ENCODE measurements around the gene PIK3R5.
"Not testable (repeated sequence)": the region's sequence is repeated elsewhere in the genome, so short reads cannot be mapped to it uniquely, and the experiment has no call there.

The PIK3R5 gene

DNA sequence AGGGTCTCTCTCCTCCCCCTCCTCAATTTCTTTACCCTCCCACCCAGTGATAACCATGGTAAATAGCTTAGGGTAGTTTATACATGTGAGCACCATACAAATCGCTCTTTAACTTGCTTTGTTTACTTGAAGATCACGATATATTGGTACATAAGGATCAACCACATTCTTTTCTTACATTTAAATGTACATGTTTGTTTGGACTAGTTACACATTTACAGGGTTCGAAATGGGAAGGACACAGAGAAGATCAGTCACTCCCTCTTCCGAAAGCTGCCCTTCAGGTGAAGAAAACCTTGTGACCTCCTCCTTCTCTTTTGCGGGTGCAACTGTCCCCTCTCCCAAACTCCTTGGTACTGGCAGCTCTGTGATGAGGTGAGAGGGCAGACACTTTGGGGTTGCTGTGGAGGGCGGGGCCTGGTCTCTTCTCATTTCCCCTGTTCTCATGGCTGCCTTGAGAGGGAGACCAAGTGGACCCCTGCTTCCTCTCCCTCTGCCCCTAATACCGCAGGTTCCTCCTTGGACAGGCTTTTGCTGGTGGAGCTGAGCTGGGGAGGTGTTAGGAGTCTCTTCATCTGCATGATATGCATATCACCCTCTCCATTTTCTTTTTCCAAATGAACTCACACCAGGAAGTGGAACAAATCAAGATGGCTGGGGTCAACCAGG is 93.3 kb downstream of the PIK3R5 start:
- DNase-seq: no peak

DNA sequence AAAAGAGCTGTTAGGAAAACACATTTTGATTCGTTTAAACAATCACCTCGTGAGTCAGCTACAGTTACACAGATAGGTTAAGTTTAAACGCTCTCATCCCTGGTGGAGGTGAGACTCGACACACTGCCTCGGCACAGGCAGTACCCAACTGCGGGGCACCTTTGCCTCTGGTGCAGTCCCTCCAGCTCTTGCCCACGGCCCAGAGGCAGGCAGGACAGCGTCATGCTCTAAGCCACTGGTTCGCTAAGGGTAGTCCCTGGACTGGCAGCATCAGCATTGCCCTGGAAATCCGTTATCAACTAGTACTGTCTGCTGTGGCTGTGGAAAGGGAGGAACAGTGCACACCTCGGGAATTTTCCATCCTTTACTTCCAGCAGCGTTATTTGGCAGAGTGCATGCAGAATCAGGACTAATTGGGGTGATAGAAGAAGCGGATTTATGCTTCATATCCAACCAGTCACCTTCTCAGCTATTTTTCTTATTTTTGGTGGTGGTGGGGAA is 94.4 kb downstream of the PIK3R5 start:
- DNase-seq: no peak

DNA sequence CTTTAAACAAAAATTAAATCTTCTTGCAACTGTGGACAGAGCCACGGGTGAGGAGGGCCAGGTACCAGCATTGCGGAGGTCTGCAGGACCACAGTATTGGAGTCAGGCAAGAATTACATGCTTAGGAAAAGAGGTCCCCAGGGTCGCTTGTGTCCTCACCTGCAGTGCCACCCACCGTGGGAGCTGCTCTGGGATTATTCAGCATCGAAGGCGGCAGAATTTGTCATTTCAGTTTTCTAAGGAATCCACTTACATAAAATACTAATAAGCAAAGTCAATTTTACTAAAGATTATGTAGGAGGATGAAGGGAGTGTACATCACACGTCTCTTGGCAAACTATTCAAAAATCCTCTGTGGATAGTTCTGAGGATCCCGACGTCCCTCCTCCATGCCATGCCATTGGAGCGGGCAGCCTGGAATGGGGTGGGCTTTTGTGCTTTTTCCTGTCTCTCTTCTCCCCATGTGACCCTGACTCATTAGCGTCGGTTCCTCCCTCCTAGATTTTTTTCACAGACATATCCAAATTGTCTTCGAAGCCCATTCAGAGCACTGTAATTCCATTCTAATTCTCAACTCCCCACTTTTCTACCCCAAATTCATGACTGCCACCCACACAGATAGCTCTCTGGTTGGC is 95.0 kb downstream of the PIK3R5 start:
- DNase-seq: no peak

DNA sequence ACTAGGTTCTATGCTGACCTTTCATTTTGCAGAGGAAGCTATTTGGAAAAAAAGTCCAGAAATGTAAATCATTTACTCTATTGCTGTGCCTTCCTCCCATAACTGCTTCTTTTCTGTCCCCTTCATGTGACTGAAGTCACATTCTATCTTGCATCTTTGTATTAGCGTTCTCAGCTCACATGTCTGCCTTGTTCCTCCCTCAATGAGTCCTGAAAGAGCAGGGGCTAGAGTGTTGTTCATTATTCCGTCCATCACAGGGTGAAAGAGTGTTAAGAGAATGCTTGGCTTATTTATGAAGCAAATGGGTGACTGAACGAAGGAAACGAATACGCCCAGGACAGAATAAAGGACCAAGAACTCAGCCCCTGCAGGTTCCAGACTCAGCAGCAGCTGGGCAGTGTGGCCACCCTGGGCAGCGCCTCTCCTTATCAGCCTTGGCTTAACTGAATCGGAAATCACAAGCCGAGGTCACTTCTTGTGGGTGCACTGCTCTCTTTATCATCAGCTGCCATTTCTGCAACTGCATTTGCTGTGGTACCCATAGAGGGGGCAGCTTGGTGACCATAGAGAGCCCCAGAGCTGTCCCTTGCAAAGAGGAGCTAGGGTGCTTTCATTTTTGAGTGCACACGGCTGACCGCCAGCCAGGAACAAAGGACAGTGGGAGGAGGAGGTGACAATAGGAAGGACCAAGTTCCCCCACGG is 96.2 kb downstream of the PIK3R5 start:
- DNase-seq: no peak

DNA sequence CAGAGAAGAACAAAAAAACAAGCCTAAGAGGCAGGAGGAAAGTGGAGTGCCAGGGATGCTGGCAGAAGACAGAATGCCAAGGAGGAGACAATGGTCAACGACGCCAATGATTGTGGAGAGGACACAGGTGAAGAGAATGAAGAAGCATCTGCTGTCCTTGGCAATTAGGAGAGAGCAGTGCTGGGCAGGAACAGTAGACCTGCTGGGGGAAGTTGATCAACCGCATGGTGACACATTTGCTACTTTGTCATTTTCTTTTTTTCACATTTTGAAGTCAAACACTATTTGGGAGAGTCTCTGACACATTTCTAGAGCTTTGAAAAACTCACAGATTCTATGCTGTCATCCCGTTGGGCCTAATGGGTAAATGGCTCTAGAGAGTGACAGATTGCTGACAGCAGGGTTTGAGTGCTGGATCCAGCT is 97.0 kb downstream of the PIK3R5 start:
- no peak for DNase-seq

DNA sequence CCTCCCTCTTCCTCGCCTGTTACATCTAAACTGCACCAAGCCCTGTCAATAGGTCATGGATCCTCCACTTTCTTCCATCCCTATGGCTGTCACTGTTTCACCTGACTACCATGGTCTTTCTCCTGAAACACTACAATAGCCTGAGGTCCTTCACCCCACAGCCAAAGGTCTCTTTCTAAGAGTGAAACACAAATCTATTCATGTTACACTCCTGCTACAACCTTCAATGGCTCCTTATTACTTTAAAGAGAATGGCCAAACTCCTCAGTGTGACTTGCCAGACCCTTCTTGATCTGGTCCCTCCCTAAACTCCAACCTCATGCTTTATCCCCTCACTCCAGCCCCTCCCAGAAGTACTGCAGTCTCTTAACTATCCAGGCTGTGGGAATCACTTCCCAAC is 97.4 kb downstream of the PIK3R5 start:
- no peak for DNase-seq

DNA sequence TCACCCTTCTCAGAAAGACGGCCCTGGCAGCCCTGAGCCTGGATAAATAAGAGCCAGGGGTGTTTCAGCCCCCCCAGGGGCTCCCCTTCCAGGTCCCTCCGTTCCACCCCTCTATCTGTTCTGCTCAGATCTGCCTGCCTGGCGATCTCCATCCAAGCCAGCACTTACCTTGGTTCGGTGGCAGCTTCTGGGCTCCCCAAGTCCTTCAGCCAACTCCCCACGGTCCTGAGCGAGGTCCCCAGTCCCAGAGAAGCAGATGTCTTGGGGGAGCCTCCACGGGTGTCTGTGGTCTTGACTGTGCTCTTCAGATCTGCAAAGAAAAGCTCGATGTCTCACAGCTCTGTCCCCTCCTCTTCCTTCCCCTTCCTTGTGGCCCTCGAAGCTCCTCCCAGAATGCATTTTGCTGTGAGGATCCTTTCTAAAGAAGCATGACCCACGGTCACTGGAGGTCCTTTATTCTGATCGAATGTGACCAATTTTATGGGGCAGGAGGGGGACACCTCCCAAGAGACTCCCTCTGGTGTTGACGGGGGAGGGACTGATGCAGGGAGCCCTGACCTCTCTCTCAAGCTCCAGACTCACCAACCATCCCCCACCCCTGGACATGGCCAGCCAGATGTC is 98.0 kb downstream of the PIK3R5 start, which contains the start of gene PIK3R6:
Gene PIK3R6, minus strand, starts transcription at position 314 of the 621 bp plus-strand sequence. CDS start 17,880 bp downstream, outside the sequence.
- DNase-seq: no peak

DNA sequence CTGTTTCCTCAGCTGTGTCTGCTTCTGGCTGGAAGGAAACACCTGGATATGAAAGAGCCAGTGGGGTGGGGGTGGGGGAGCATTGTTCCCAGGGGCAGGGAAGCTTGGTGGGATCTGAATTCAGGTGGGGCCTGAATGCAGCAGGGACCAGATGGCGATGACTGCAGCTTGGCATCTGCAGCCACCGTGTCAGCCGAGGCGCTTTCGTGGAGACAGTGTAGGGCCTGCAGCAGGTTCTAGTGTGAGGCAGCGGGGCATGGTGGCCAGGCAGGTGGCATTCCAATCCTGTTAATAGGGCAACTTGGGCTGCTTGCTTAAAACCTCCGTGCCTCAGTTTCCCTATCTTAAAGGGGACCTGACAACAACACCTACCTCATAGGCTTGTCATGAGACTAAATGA is 99.7 kb downstream of the PIK3R5 start:
- DNase-seq: no peak

DNA sequence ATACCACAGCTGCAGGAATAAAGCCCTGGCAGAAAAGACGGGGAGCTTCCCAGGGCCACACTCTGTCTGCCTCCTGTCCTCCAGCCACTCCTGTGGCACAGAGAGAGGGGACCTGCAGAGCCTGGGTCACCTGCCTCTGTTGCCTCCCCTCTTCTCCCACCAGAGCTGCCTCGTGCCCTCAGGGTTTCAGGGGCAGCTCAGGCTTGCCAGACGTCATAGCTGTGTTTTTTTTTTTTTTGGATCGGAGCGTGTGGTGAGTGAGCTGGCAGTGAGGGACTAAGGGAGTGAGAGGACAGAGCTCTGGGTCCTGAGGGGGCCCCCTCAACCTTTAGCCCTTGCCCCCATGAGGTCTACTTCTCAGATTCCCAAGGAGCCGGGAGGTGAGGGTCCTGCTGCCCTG is 100.1 kb downstream of the PIK3R5 start:
- no peak for DNase-seq

DNA sequence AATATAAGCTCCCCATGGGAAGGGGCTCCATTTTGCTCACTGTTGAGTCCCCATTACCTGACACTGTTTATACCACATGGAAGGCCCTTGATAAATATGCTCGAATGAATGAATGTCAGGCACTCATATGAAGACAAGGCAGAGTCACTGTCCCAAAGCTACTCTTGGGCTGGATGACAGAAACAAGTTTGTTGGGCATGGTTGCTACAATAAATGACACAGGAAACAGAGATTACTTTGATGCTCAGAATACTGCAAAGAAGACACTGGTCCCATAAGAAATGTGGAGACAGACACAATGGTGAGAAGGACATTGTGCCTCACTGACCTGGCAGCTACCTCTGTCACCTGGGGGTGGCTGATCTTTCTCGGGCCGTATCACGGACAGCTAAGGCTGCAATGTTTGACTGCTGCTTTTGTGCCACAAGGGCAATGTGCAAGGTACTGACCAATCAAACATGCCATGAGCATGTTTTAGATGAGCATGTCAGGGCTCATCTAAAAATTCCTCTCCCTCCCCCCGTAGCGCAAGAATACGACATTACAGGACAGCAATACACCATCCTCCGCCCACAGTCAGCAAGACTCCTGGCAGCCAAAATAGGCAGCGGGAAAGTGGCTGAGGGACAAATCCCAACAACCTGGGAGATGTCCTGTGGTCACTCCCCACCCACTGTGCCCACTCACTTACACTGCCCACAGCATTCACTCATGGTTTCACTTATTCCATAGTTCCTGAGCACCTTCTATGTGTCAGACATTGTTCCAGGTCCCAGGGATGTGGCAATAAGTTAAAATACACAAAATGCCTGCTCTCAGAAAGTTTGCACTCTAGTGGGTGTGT is 103.1 kb downstream of the PIK3R5 start:
- no peak for DNase-seq

DNA sequence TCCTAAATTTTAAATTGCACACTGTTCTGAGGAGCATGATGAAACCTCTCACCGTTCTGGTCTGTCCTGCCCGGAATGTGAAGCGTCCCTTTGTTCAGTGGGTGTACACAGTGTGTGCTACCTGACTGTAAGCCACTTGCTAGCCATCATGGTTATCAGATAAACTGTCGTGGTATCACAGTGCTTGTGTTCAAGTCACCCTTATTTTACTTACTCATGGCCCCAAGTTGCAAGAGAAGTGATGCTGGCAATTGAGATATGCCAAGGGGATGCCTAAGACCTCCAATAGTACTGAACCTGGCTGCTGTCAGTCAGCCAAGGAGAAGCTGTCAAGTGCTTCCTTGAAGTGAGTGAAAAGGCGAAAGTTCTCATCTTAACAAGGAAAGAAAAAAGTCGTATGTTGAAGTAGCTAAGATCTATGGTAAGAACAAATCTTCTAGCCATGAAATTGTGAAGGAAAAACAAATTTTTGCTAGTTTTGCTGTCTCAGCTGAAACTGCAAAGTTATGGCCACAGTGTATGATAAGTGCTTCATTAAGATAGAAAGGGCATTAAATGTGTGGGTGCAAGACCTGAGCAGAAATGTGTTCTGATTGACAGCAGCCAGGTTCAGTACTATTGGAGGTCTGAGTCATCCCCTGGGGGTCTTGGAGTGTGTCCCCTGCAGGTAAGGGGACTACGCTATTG is 103.9 kb downstream of the PIK3R5 start:
- no peak for DNase-seq

DNA sequence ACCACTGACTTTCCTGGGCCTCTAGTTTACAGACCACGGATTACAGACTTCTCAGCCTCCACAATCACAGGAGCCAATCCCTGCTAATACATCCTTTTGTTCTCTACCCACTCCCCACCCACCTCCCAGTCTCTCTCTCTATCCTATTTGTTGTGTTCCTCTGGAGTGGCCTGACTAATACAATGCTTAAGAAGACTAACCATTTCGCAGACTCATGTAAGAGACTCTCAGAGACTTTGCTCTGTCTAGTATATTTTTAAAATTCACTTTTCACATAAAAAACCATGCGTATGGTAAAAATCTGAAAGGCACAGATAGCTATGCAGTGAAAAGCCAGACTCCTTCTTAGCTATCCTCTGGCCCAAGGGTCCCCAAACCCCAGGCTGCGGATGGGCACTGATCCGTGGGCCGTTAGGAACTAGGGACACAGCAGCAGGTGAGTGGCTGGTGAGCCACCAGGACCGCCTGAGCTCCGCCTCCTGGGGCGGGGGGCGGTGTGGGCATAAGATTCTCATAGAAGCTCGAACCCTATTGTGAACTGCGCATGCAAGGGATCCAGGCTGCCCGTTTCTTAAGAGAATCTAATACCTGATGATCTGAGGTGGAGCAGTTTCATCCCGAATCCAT is 105.6 kb downstream of the PIK3R5 start:
- no peak for DNase-seq

DNA sequence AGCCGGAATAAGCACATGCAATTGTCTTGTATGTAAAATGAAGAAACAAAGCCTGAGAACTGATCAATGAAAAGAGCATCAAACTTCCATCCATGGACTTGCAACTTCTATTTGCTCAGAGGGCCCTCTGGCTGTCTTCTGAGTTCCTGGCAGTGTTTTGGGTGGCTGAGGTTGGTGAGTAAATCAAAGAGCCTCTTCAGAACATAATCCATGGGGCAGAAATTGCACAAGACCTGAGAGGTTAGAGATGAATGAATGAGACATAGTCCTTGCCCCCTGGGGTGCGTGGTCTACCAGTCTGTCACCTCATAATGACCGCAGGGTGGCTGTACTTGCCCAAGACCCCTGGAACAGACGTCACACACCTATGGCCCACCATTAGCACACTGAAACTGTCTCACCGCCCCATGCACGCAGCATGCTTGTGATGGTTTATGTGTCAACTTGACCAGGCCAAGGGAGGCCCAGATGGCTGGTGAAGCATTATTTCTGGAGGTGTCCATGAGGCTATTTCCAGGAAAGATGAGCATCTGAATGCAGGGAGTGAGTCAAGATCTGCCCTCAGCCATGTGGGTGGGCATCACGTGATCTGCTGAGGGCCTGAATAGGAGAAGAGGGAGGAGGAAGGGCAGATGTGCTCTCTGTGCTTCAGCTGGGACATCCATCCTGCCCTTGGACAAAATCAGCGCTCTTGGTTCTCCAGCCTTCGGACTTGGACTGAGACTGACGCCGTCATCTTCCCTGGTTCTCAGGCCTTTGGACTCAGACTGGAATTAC is 106.3 kb downstream of the PIK3R5 start:
- no peak for DNase-seq

DNA sequence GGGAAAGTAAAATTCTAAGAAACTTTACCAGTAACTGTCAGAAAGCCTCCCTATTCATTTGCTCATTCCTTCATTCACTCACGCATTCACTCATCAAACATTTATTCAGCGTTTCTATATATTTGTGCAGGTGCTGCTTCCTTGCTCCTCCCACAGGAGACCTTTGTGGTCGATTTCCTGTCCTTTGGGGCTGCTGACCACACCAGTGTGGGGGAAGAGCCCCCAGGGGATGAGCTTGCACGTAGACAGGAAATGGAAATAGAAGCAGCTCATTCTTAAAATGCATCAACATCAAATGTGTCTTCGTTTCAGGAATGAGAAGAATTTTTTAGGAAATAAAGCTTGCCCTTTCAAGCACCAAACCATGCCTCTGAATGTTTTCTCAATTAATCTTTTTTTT is 107.6 kb downstream of the PIK3R5 start:
- DNase-seq: no peak

DNA sequence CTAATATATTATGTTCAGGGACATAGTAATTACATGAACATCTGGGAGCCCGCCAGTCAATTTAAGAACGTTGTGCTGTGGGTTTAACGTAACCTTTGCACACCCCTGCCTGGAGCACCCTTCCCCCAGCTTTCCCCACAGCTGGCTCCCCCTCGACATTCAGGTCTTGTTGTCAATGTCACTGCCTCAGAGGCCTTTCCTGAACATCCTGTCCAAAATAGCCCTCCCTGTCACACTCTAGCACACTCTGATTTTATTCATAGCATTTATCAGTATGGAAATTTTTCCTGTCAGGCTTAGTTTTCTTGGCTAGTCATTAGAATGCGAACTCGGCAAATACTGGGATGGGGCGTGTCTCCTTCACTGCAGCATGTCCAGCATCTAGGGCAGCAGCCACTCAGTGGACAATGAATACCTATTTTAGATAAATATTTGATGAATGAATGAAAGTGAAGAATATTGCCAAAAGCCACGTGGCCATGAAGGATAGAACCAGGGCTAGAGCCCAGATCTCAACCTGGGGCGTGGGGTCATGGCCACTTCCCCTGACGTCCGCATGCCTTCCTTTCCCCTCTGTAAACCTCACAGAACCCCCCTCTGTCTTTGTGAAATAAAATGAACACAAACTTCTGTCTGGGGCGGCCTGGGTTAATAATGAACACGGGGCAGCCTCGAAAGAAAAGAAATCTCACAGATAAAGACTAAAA is 108.5 kb downstream of the PIK3R5 start:
- DNase-seq: no peak

DNA sequence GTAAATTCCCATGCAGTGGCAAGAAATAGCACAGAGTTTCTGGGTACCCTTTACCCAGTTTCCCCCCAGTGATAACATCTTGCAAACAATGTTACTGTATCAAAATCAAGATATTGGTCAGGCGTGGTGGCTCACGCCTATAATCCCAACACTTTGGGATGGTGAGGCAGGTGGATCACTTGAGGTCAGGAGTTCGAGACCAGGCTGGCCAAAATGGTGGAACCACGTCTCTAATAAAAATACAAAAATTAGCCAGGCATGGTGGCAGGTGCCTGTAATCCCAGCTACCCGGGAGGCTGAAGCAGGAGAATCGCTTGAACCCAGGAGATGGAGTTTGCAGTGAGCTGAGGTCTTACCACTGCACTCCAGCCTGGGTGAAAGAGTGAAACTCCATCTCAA is 109.3 kb downstream of the PIK3R5 start:
- DNase-seq: not testable (repeated sequence)

DNA sequence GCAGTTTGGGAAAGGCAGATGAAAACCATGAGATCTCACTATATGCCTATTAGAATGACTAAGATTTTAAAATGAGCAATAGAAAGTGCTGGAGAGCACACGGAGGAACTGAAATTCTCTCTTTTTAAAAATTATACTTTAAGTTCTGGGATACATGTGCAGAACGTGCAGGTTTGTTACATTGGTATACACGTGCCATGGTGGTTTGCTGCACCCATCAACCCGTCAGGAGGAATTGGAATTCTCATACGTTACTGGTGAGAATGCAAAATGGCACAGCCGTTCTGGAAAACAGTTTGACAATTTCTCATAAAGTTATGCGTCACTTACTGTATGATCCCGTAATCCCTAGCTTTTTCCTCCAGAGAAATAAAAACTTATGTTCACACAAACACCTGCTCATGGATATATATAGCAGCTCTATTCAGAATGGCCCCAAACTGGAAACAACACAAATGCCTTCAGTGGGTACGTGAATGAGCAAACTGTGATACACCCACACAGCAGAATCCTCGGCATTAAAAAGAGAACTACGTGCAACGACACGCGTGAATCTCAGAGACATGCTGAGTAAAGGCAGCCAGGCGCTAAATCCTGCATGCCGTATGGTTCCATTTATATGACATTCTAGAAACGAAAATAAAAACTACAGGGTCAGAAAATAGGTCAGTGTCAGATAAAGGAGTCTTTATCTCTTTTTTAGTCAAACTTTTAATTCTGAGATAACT is 109.9 kb downstream of the PIK3R5 start:
- no peak for DNase-seq

DNA sequence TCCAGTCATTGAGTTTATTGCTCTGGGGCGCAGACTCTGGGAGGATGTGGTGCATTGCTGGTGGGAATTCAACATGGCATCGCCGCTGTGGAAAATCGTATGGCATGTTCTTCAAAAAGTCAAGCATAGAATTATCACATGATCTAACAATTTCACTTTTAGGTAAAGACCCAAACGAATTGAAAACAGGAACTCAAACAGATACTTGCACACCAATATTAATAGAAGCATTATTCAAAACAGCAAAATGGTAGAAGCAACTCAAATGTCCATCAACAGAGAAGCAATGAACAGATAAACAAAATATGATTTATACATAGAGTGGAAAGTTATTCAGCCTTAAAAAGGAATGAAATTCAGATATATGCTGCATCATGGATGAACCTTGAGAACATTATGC is 113.9 kb downstream of the PIK3R5 start:
- no peak for DNase-seq

Data from NCI-H446 (cell line).